Calu3 (cell line): ENCODE data around the gene FAM78B. TPM values are rescaled to one million over a fixed set of nuclear protein-coding genes. Genes with fewer than 3 reads are reported as not detected.

ENCODE experiments used
- BruUV-seq: library from RNA; stranded (reverse); fragments of 400-500 nt; replicated peaks from 2 replicates; lab custom pipeline; 2021; lab: Mats Ljungman, UMichigan
- CTCF ChIA-PET: fragments of 300-600 bp; sonication (Branson Sonifier 250); formaldehyde crosslinking; loops from one replicate; lab custom pipeline; 2022; ENCODE audit warnings: antibody characterized with exemption; lab: Charles Lee
- DNase-seq: peaks from one replicate; pipeline ENCODE4 v3.0.0; 2022
- H3K27ac Mint-ChIP-seq: one replicate; pipeline ENCODE4 v1.8.0; 2022; ENCODE audit warnings: mixed read lengths; ENCODE audit not compliant: unreplicated experiment
- H3K27me3 Mint-ChIP-seq: one replicate; pipeline ENCODE4 v1.8.0; 2022; ENCODE audit warnings: mixed read lengths; ENCODE audit not compliant: unreplicated experiment
- H3K36me3 Mint-ChIP-seq: one replicate; pipeline ENCODE4 v1.8.0; 2022; ENCODE audit warnings: mild to moderate bottlenecking, moderate library complexity, mixed read lengths; ENCODE audit not compliant: insufficient read depth, unreplicated experiment
- H3K4me1 Mint-ChIP-seq: one replicate; pipeline ENCODE4 v1.8.0; 2022; ENCODE audit warnings: mild to moderate bottlenecking, low read depth, mixed read lengths; ENCODE audit not compliant: unreplicated experiment
- H3K4me3 Mint-ChIP-seq: one replicate; pipeline ENCODE4 v1.8.0; 2022; ENCODE audit warnings: mild to moderate bottlenecking, low read depth, moderate library complexity, mixed read lengths; ENCODE audit not compliant: unreplicated experiment
- H3K9me3 Mint-ChIP-seq: one replicate; pipeline ENCODE4 v1.8.0; 2022; ENCODE audit warnings: low read depth, mixed read lengths; ENCODE audit not compliant: unreplicated experiment
- CTCF ChIP-seq: fragments of 200-600 bp; IDR thresholded peaks from one replicate; pipeline ENCODE4 v1.8.0; 2022; ENCODE audit warnings: antibody characterized with exemption; ENCODE audit not compliant: unreplicated experiment
- intact Hi-C: fragments of 100-400 bp; cut with micrococcal nuclease; formaldehyde crosslinking; loops from one replicate; pipeline ENCODE4 v1.10.0; 2022; ENCODE audit not compliant: unreplicated experiment
- total RNA-seq: library from RNA; stranded (reverse); gene quantifications from 2 replicates; pipeline ENCODE4 v1.2.3, GENCODE V29; 2022

Gene FAM78B
- total RNA-seq, 1 experiment from 2014 or later: 4.9 TPM

GRCh38 chr1:166197141-166197540, 30.3 kb upstream of the FAM78B start:
- intact Hi-C loops: loop anchor here (1.0 kb wide), 1 partner anchor 27 kb away; no protein-coding TSS in a partner anchor
- no TSS peak for BruUV-seq

GRCh38 chr1:166193057-166193698, 26.4 kb upstream of the FAM78B start:
- no peaks in the 10 kb centered on the region for H3K9me3 Mint-ChIP-seq
- CTCF ChIA-PET: no interaction called here
- no peak for DNase-seq
- no peak for TF ChIP-seq CTCF
- no peak overlapping the region for H3K27ac Mint-ChIP-seq
- no TSS peak for BruUV-seq
- no peaks in the 10 kb centered on the region for H3K36me3 Mint-ChIP-seq
- peaks cover 12% of the 10 kb centered on the region for H3K27me3 Mint-ChIP-seq
- intact Hi-C loops: no loop called here
- no peak overlapping the region for H3K4me3 Mint-ChIP-seq
- H3K4me1 Mint-ChIP-seq: peaks cover 16% of the 10 kb centered on the region

More at GRCh38 chr1:166197141-166197540, 30.3 kb upstream of the FAM78B start:
- Mint-ChIP-seq H3K4me3 (no peak overlapping the region), H3K4me1 (peaks cover 16% of the 10 kb centered on the region), H3K27ac (peak overlapping the region; percentile 7), H3K36me3 (no peaks in the 10 kb centered on the region), H3K27me3 (peaks cover 12% of the 10 kb centered on the region), H3K9me3 (no peaks in the 10 kb centered on the region)
- TF ChIP-seq CTCF: no peak
- DNase-seq: peak; percentile 35
- CTCF ChIA-PET: no interaction called here

- CTCF ChIA-PET: no interaction called here
- DNase-seq: no peak
- Mint-ChIP-seq H3K4me3 (no peak overlapping the region), H3K27ac (no peak overlapping the region), H3K9me3 (no peaks in the 10 kb centered on the region), H3K4me1 (peaks cover 3% of the 10 kb centered on the region), H3K36me3 (no peaks in the 10 kb centered on the region), H3K27me3 (peaks cover 12% of the 10 kb centered on the region)
- BruUV-seq: no TSS peak
- no peak for TF ChIP-seq CTCF
- intact Hi-C loops: no loop called here
These were observed 23.6 kb upstream of the FAM78B start for GRCh38 chr1:166190400-166190799.

GRCh38 chr1:166189126-166189525, 22.3 kb upstream of the FAM78B start:
- CTCF ChIA-PET: interaction anchor here (1.3 kb wide), 1 partner anchor 19 kb away, joined by 3 read pairs; no protein-coding TSS in a partner anchor
- Mint-ChIP-seq H3K4me3 (no peak overlapping the region), H3K27ac (no peak overlapping the region), H3K27me3 (peaks cover 12% of the 10 kb centered on the region), H3K36me3 (no peaks in the 10 kb centered on the region), H3K4me1 (peaks cover 16% of the 10 kb centered on the region), H3K9me3 (no peaks in the 10 kb centered on the region)
- intact Hi-C loops: no loop called here
- no peak for DNase-seq
- no peak for TF ChIP-seq CTCF
- no TSS peak for BruUV-seq
